Measurements from ENCODE around the gene FGD2. TPM values are rescaled to one million over a fixed set of nuclear protein-coding genes. Genes with fewer than 3 reads are reported as not detected.
"Not testable (repeated sequence)": the region's sequence is repeated elsewhere in the genome, so short reads cannot be mapped to it uniquely, and the experiment has no call there.

The FGD2 gene
- polyA plus RNA-seq, 1 experiment, result not detected

- no peak overlapping the region for H3K4me3 ChIP-seq (ENCODE audit: low read depth, low read length)
- DNase-seq (ENCODE audit: low read depth), result no peak
Observed at GRCh38 chr6:37038292-37039198, 33.1 kb downstream of the FGD2 start.

GRCh38 chr6:37039958-37040357 lies 34.5 kb downstream of the FGD2 start:
- H3K4me3 ChIP-seq (ENCODE audit: low read depth, low read length), result no peak overlapping the region
- ChIA-PET POLR2A (no interaction called here), CTCF (interaction anchor here (1.2 to 2.6 kb wide), 4 partner anchors 11 to 190 kb away, joined by 3 to 14 read pairs (median 6); no protein-coding TSS in a partner anchor)
- H3K27me3 ChIP-seq (ENCODE audit: control insufficient read depth, insufficient read depth, low read length), result peaks cover 3% of the 10 kb centered on the region; the same call in 1 of the 2 replicates
- no peak for DNase-seq (ENCODE audit: low read depth)
- TF ChIP-seq CTCF (IDR thresholded peaks at IDR 0.05; ENCODE audit: insufficient read depth, low read depth, low read length), result no peak
- no peaks in the 10 kb centered on the region for H3K36me3 ChIP-seq (ENCODE audit: control insufficient read depth, insufficient read depth, low read length)

More at GRCh38 chr6:37038292-37039198, 33.1 kb downstream of the FGD2 start:
- ChIA-PET POLR2A (no interaction called here), CTCF (interaction anchor here (0.5 to 2.6 kb wide), 7 partner anchors 9 to 188 kb away, joined by 3 to 14 read pairs (median 3); no protein-coding TSS in a partner anchor)
- Histone ChIP-seq H3K36me3 (ENCODE audit: control insufficient read depth, insufficient read depth, low read length) (no peaks in the 10 kb centered on the region), H3K27me3 (ENCODE audit: control insufficient read depth, insufficient read depth, low read length) (peaks cover 3% of the 10 kb centered on the region; the same call in 1 of the 2 replicates)
- no peak for TF ChIP-seq CTCF (IDR thresholded peaks at IDR 0.05; ENCODE audit: insufficient read depth, low read depth, low read length)

GRCh38 chr6:37041521-37041920 lies 36.1 kb downstream of the FGD2 start:
- TF ChIP-seq CTCF (IDR thresholded peaks at IDR 0.05; ENCODE audit: insufficient read depth, low read depth, low read length), result no peak
- ChIA-PET POLR2A (no interaction called here), CTCF (interaction anchor here (0.9 to 2.3 kb wide), 7 partner anchors 12 to 167 kb away, joined by 3 to 6 read pairs (median 3); no protein-coding TSS in a partner anchor)
- no peak overlapping the region for H3K4me3 ChIP-seq (ENCODE audit: low read depth, low read length)
- H3K27me3 ChIP-seq (ENCODE audit: control insufficient read depth, insufficient read depth, low read length), result peaks cover 7% of the 10 kb centered on the region; the same call in 1 of the 2 replicates
- no peak for DNase-seq (ENCODE audit: low read depth)
- no peaks in the 10 kb centered on the region for H3K36me3 ChIP-seq (ENCODE audit: control insufficient read depth, insufficient read depth, low read length)

- Histone ChIP-seq H3K27me3 (ENCODE audit: control insufficient read depth, insufficient read depth, low read length) (peaks cover 7% of the 10 kb centered on the region; the same call in 1 of the 2 replicates), H3K36me3 (ENCODE audit: control insufficient read depth, insufficient read depth, low read length) (no peaks in the 10 kb centered on the region), H3K4me3 (ENCODE audit: low read depth, low read length) (no peak overlapping the region)
- no peak for TF ChIP-seq CTCF (IDR thresholded peaks at IDR 0.05; ENCODE audit: insufficient read depth, low read depth, low read length)
- DNase-seq (ENCODE audit: low read depth), result no peak
- ChIA-PET CTCF (interaction anchor here (0.6 to 2.3 kb wide), 7 partner anchors 13 to 167 kb away, joined by 3 to 6 read pairs (median 3); no protein-coding TSS in a partner anchor), POLR2A (no interaction called here)
Observed at GRCh38 chr6:37042150-37042549, 36.7 kb downstream of the FGD2 start.

GRCh38 chr6:37043091-37043490 lies 37.6 kb downstream of the FGD2 start:
- H3K27me3 ChIP-seq (ENCODE audit: control insufficient read depth, insufficient read depth, low read length); POLR2A ChIA-PET; H3K36me3 ChIP-seq (ENCODE audit: control insufficient read depth, insufficient read depth, low read length); H3K4me3 ChIP-seq (ENCODE audit: low read depth, low read length); DNase-seq (ENCODE audit: low read depth): not testable (repeated sequence)
- CTCF ChIA-PET, result interaction anchor here (0.6 to 3.8 kb wide), 9 partner anchors 9 to 190 kb away, joined by 3 to 28 read pairs (median 5); no protein-coding TSS in a partner anchor

Measured in BJ (cell line).